SU-DHL-6 (cell line): ENCODE data around the gene SH3RF3.

Experiments
- H2AFZ ChIP-seq: fragments of 200-600 bp; sonication (generic); 2 replicates; pipeline ENCODE4 v1.6.1; 2014; ENCODE audit warnings: low read depth, mild to moderate bottlenecking, moderate library complexity, mixed read lengths, antibody characterized with exemption, low read length; ENCODE audit not compliant: severe bottlenecking
- H3F3A ChIP-seq: fragments of 200-600 bp; shearing (Covaris generic); 2 replicates; pipeline ENCODE4 v1.6.0; 2016; ENCODE audit warnings: antibody characterized with exemption, mild to moderate bottlenecking; ENCODE audit not compliant: insufficient read depth
- H3K27ac ChIP-seq: fragments of 200-600 bp; sonication (generic); 2 replicates; pipeline ENCODE4 v1.5.1; 2016; ENCODE audit warnings: low read depth, mild to moderate bottlenecking, low read length, moderate library complexity, mixed read lengths
- H3K27me3 ChIP-seq: fragments of 200-600 bp; sonication (generic), shearing (Covaris generic); 2 replicates; pipeline ENCODE4 v1.6.0; 2014; ENCODE audit warnings: mild to moderate bottlenecking, low read length
- H3K36me3 ChIP-seq: fragments of 200-600 bp; sonication (generic); 2 replicates; pipeline ENCODE4 v1.6.1; 2014; ENCODE audit warnings: mild to moderate bottlenecking, low read length, mixed read lengths
- H3K4me2 ChIP-seq: fragments of 300-600, 200-600 bp; shearing (Covaris generic), sonication (generic); 2 replicates; pipeline ENCODE4 v1.6.0; 2014; ENCODE audit warnings: low read length, low read depth, mild to moderate bottlenecking; ENCODE audit not compliant: poor library complexity, severe bottlenecking
- H3K4me3 ChIP-seq: fragments of 200-600 bp; sonication (generic); 2 replicates; pipeline ENCODE4 v1.5.1; 2014; ENCODE audit warnings: antibody characterized with exemption, low read length, mild to moderate bottlenecking, mixed read lengths; ENCODE audit not compliant: insufficient read depth, poor library complexity, severe bottlenecking
- H3K79me2 ChIP-seq: fragments of 200-600 bp; sonication (generic); 2 replicates; pipeline ENCODE4 v1.6.1; 2014; ENCODE audit warnings: mild to moderate bottlenecking, low read length, moderate library complexity; ENCODE audit not compliant: insufficient read depth
- H3K9ac ChIP-seq: fragments of 200-600 bp; sonication (generic); 2 replicates; pipeline ENCODE4 v1.7.0; 2014; ENCODE audit warnings: mild to moderate bottlenecking, low read length
- H3K9me2 ChIP-seq: fragments of 200-600 bp; sonication (generic); replicated peaks from 2 replicates; pipeline ENCODE4 v1.6.1; 2014; ENCODE audit warnings: low read length; ENCODE audit not compliant: insufficient read depth
- H3K9me3 ChIP-seq: fragments of 200-600 bp; sonication (generic); 2 replicates; pipeline ENCODE4 v1.6.1; 2014; ENCODE audit warnings: low read length, mixed read lengths; ENCODE audit not compliant: insufficient read depth
- H4K20me1 ChIP-seq: fragments of 200-600 bp; sonication (generic); 2 replicates; pipeline ENCODE4 v1.6.1; 2014; ENCODE audit warnings: low read depth, mild to moderate bottlenecking, antibody characterized with exemption, low read length, moderate library complexity, mixed read lengths
- CTCF ChIP-seq: fragments of 200-600 bp; sonication (generic); IDR thresholded peaks from one replicate; pipeline ENCODE4 v1.5.1; 2017; ENCODE audit warnings: antibody characterized with exemption, mild to moderate bottlenecking, low read length, moderate library complexity; ENCODE audit not compliant: insufficient read depth, poor library complexity, severe bottlenecking
- EZH2phosphoT487 ChIP-seq: fragments of 200-600 bp; sonication (generic), shearing (Covaris generic); conservative IDR thresholded peaks from 2 replicates; pipeline ENCODE4 v1.6.1; 2018; ENCODE audit warnings: mild to moderate bottlenecking, antibody characterized with exemption, low read length, moderate library complexity, mixed read lengths

The SH3RF3 gene

GRCh38 chr2:109325570-109325969 lies 196.6 kb downstream of the SH3RF3 start:
- Histone ChIP-seq H3K9ac (no peak overlapping the region), H3K4me2 (no peak overlapping the region)

GRCh38 chr2:109326306-109326705 lies 197.3 kb downstream of the SH3RF3 start:
- no peaks in the 10 kb centered on the region for H4K20me1 ChIP-seq
- H3K4me3 ChIP-seq: no peak overlapping the region
- no peaks in the 10 kb centered on the region for H3F3A ChIP-seq
- no peaks in the 10 kb centered on the region for H3K9me3 ChIP-seq
- TF ChIP-seq CTCF (no peak), EZH2phosphoT487 (no peak)
- no peak overlapping the region for H3K4me2 ChIP-seq
- no peak overlapping the region for H3K9ac ChIP-seq
- H3K27ac ChIP-seq: no peak overlapping the region
- H3K9me2 ChIP-seq: no peaks in the 10 kb centered on the region
- no peaks in the 10 kb centered on the region for H3K79me2 ChIP-seq
- H3K36me3 ChIP-seq: no peaks in the 10 kb centered on the region
- H3K27me3 ChIP-seq: no peaks in the 10 kb centered on the region
- no peak overlapping the region for H2AFZ ChIP-seq

More at GRCh38 chr2:109325570-109325969, 196.6 kb downstream of the SH3RF3 start:
- H3K36me3 ChIP-seq: no peaks in the 10 kb centered on the region
- no peak overlapping the region for H2AFZ ChIP-seq
- TF ChIP-seq EZH2phosphoT487 (no peak), CTCF (no peak)
- H3K9me3 ChIP-seq: no peaks in the 10 kb centered on the region
- no peak overlapping the region for H3K27ac ChIP-seq
- no peaks in the 10 kb centered on the region for H4K20me1 ChIP-seq
- no peaks in the 10 kb centered on the region for H3F3A ChIP-seq
- no peak overlapping the region for H3K4me3 ChIP-seq
- H3K79me2 ChIP-seq: no peaks in the 10 kb centered on the region
- H3K9me2 ChIP-seq: no peaks in the 10 kb centered on the region
- no peaks in the 10 kb centered on the region for H3K27me3 ChIP-seq

- no peaks in the 10 kb centered on the region for H3K79me2 ChIP-seq
- H3K27me3 ChIP-seq: no peaks in the 10 kb centered on the region
- no peaks in the 10 kb centered on the region for H3K9me2 ChIP-seq
- H3K9ac ChIP-seq: no peak overlapping the region
- H2AFZ ChIP-seq: no peak overlapping the region
- no peaks in the 10 kb centered on the region for H3K9me3 ChIP-seq
- no peaks in the 10 kb centered on the region for H3F3A ChIP-seq
- H3K4me3 ChIP-seq: no peak overlapping the region
- H3K27ac ChIP-seq: no peak overlapping the region
- no peak overlapping the region for H3K4me2 ChIP-seq
- H3K36me3 ChIP-seq: no peaks in the 10 kb centered on the region
- no peak for TF ChIP-seq EZH2phosphoT487
- no peak for TF ChIP-seq CTCF
- no peaks in the 10 kb centered on the region for H4K20me1 ChIP-seq
These were observed 201.1 kb downstream of the SH3RF3 start for GRCh38 chr2:109330056-109330455.

GRCh38 chr2:109331081-109331480 lies 202.1 kb downstream of the SH3RF3 start:
- Histone ChIP-seq H3K9me2 (no peaks in the 10 kb centered on the region), H3F3A (no peaks in the 10 kb centered on the region), H3K27ac (no peak overlapping the region), H3K9ac (no peak overlapping the region), H4K20me1 (no peaks in the 10 kb centered on the region), H3K27me3 (no peaks in the 10 kb centered on the region), H3K9me3 (no peaks in the 10 kb centered on the region), H3K4me3 (no peak overlapping the region), H3K4me2 (no peak overlapping the region), H2AFZ (no peak overlapping the region), H3K36me3 (no peaks in the 10 kb centered on the region), H3K79me2 (no peaks in the 10 kb centered on the region)
- TF ChIP-seq CTCF: no peak
